GM12874 (cell line): ENCODE results near the gene KIAA0319L.

Experiments
- TF ChIP-seq, protein P1 (sequence below): IDR thresholded peaks from 2 replicates; pipeline ENCODE4 v1.5.1; 2011; ENCODE audit warnings: low read depth, mild to moderate bottlenecking, control low read depth, low read length, moderate library complexity; ENCODE audit not compliant: insufficient read depth

Gene KIAA0319L

DNA sequence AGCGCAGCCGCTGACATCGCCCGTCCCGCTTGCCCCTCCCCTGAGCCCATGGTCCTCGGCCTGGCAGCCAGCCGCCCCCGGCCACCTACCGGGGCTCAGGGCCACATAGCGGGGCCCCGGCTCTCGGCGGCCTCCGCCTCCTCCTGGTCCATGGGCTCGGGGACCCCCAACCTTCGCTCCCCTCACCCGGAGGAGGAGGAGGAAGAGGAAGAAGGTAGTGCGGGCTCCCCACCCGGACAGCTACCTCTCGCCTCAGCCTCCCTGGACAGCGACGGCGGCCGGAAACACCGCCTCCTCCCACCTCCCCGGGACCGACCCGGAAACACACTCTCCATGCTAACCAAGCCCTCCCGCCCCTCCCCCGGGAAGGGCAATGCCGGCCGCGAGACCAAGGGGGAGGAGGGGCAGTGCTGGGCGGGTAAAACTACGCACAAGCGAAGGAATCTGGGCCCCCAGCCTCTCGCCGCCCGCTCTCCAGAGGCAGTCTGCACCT is at the start of gene KIAA0319L:
Gene KIAA0319L, minus strand, starts transcription at position 286 of the 493 bp plus-strand sequence. CDS start 2,912 bp downstream, outside the sequence.
- TF ChIP-seq, protein P1, sequence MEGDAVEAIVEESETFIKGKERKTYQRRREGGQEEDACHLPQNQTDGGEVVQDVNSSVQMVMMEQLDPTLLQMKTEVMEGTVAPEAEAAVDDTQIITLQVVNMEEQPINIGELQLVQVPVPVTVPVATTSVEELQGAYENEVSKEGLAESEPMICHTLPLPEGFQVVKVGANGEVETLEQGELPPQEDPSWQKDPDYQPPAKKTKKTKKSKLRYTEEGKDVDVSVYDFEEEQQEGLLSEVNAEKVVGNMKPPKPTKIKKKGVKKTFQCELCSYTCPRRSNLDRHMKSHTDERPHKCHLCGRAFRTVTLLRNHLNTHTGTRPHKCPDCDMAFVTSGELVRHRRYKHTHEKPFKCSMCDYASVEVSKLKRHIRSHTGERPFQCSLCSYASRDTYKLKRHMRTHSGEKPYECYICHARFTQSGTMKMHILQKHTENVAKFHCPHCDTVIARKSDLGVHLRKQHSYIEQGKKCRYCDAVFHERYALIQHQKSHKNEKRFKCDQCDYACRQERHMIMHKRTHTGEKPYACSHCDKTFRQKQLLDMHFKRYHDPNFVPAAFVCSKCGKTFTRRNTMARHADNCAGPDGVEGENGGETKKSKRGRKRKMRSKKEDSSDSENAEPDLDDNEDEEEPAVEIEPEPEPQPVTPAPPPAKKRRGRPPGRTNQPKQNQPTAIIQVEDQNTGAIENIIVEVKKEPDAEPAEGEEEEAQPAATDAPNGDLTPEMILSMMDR, result no peak

DNA sequence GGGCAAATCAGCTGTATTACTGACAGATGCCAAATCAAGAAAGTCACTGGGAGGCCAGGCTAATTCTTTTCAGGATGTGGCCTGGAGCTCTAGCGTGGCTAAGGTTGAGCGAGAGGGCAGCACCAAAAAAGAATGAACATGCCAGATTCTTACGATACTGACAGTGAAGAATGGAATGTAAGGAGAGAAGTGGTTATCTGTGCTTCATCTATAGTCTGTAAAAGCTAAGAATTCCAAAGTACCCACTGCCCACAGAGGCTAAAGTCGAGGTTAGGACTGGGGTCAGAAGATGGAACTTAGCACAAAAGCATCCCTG is 48.6 kb upstream of the KIAA0319L start:
- TF ChIP-seq, protein P1, result no peak

DNA sequence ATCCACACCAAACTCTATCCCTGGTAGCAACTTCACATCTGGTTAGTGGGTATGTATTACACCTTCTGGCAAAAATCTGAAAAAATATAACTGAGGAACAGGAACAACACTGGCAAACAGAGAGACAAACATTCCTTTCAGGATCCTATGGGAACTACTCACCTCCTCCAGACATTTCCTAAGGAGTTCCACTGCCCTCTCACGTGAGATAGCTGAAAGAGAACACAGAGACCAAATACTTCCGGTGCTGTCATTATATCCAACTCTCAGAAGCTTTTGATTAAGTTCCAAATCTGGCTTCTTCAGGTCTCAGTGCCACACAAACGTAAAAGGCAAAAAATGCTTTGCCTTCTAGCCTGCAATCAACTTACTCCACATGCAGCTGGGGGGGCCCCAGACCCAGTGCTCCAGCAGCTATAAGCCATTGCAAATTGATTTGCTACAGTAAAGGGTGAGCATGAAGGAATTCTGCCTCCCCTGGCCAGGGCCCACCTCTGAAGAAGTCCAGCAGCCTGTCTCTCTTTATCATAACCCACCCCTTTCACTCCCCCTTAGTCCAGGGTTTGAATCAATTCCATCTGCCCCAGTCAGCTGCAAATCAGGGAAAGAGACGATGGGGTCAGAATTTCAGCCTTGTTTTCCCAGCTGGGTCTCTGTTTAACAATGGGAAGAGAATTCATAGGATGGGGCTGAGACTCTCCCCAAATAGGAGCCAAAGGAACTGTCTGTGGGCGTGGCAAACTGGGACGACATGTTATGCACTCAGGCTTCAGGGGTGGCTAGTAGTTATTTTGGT is 48.1 kb upstream of the KIAA0319L start:
- TF ChIP-seq, protein P1, result no peak

DNA sequence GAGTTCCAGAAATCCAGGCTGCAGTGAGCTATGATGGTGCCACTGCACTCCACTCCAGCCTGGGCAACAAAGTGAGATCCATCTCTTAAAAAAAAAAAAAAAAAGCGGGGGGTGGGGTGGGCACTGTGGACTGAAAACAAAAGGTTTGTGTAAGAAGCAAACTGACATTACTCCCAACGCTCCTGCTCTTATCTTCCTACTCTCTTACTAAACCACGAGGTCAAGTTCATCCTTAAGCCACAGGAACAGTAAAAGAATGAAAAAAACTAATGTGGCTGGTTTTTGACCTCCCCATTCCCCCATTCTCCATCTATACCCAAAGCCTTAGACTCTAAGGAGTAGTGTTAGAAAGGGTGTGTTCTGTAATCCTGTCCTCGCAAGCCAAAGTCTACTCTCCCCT is 46.7 kb upstream of the KIAA0319L start:
- TF ChIP-seq, protein P1, result no peak

DNA sequence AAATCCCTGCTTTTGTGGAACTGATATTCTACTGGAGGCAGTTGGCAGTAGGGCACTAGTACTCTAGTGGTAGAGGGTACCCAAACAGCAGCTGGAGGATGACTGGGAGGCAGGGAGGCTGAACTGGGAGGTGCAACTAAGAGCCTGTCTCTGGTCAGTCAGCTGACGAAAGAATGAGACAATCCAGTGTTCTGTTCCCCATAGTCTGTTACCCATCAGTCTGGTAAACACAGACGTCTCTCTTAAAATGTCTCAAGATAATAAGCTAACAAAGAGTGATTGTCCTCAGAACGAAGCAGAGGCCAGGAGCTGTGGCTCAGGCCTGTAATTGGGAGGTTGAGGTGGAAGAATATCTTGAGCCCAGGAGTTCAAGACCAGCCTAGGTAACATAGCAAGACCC is 46.3 kb upstream of the KIAA0319L start:
- TF ChIP-seq, protein P1, result no peak

DNA sequence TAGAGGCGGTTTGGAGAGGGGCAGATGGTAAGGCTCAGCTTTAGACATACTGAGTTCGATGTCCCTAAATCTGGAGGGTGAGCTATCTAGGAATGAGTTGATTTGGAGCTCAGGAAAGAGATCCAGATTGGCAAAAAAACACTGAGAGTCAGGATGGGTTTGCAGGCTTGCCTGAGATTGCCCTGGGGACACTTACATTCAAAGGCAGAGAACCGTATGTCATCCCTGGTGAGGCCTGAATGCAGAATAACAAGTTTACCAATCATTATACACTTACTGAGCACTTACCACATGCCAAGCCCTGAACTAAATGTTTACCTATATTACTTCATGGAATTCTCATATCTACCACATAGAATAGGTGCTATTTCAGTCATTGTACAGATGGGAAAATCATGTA is 43.4 kb upstream of the KIAA0319L start:
- TF ChIP-seq, protein P1, result no peak

DNA sequence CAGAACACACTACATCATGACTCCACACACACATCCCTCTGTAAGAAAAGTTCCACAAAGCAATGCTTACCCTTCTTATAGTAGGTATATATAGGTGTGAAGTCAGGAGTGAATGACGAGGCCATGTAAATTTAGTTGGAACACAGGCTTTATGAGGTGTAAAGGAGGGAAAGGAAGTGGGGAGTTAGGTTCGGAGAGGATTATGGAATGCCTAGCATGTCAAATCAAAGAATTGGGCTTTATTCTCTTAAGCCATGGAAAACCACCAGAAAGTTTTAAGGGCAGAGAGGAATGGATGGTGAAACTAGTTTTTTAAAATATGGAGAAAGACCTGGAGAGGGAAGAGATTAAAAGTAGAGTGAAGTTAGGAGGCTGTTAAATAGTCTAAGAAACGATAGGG is 42.2 kb upstream of the KIAA0319L start:
- TF ChIP-seq, protein P1, result no peak
